Mucosa of stomach (tissue), 1 donor: ENCODE data around the gene C10orf143.

ENCODE experiments used
- H3K27me3 ChIP-seq: one replicate; pipeline ENCODE4 v1.7.0; 2013; ENCODE audit warnings: mild to moderate bottlenecking, low read length; ENCODE audit not compliant: control insufficient read depth, insufficient read depth
- H3K36me3 ChIP-seq: one replicate; pipeline ENCODE4 v1.7.0; 2013; ENCODE audit warnings: low read length; ENCODE audit not compliant: control insufficient read depth, insufficient read depth
- H3K4me1 ChIP-seq: one replicate; pipeline ENCODE4 v1.7.0; 2013; ENCODE audit warnings: mild to moderate bottlenecking, low read length; ENCODE audit not compliant: control insufficient read depth, insufficient read depth
- H3K4me3 ChIP-seq: one replicate; pipeline ENCODE4 v1.7.0; 2013; ENCODE audit warnings: low read length
- H3K9ac ChIP-seq: one replicate; pipeline ENCODE4 v1.7.0; 2013; ENCODE audit warnings: mild to moderate bottlenecking, low read length, moderate library complexity
- H3K9me3 ChIP-seq: one replicate; pipeline ENCODE4 v1.7.0; 2013; ENCODE audit warnings: mild to moderate bottlenecking, low read length, moderate library complexity; ENCODE audit not compliant: control insufficient read depth
- donor health status: Pancreatic carcinoma.

Gene C10orf143

GRCh38 chr10:130016095-130016494 lies 94.5 kb downstream of the C10orf143 start:
- Histone ChIP-seq H3K9me3 (no peaks in the 10 kb centered on the region), H3K4me3 (no peak overlapping the region), H3K4me1 (no peaks in the 10 kb centered on the region), H3K9ac (no peak overlapping the region), H3K27me3 (no peaks in the 10 kb centered on the region), H3K36me3 (no peaks in the 10 kb centered on the region)

GRCh38 chr10:130015075-130015695 lies 95.4 kb downstream of the C10orf143 start:
- no peaks in the 10 kb centered on the region for H3K4me1 ChIP-seq
- H3K36me3 ChIP-seq = no peaks in the 10 kb centered on the region
- H3K4me3 ChIP-seq = no peak overlapping the region
- no peak overlapping the region for H3K9ac ChIP-seq
- H3K27me3 ChIP-seq = no peaks in the 10 kb centered on the region
- no peaks in the 10 kb centered on the region for H3K9me3 ChIP-seq

GRCh38 chr10:130014263-130015074 lies 96.2 kb downstream of the C10orf143 start:
- Histone ChIP-seq H3K36me3 (no peaks in the 10 kb centered on the region), H3K9ac (no peak overlapping the region), H3K4me1 (no peaks in the 10 kb centered on the region), H3K9me3 (no peaks in the 10 kb centered on the region), H3K27me3 (peaks cover 3% of the 10 kb centered on the region), H3K4me3 (no peak overlapping the region)
